ENCODE measurements around the gene PLK3.
"Not testable (repeated sequence)": the region's sequence is repeated elsewhere in the genome, so short reads cannot be mapped to it uniquely, and the experiment has no call there.

Gene PLK3

DNA sequence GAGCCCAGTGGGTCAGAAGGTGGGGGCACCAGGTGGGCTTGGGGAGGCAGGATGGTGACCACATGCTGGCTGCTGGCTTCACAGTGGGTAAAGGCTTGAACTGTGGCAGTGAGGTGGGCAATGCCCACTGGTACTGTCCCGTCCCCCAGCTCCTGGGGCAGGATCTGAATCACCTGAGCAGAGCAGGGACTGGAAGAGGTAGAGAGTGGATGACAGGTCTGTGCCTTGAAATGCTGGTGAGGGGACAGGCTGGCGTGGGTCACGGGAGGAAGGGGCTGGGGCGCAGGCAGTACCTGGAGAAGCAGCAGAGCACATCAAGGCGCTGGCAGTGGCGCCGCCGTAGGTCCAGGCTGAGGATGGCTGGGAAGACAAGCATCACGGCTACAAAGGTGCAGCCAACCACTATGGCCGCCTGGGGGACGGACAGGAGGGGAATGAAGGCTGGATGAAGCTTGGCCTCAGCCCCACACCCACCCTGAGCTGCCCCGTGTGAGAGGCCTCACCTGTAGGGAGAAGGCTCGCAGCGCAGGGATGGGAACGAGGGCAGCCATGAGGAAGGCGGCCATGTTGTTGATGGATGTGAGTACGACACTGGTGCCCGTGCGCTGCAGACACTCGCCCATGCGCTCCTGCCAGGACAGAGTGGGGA, 27.9 kb downstream of the PLK3 start:
- no peak overlapping the region for H3K27ac ChIP-seq (ENCODE audit: low read depth, low read length)

DNA sequence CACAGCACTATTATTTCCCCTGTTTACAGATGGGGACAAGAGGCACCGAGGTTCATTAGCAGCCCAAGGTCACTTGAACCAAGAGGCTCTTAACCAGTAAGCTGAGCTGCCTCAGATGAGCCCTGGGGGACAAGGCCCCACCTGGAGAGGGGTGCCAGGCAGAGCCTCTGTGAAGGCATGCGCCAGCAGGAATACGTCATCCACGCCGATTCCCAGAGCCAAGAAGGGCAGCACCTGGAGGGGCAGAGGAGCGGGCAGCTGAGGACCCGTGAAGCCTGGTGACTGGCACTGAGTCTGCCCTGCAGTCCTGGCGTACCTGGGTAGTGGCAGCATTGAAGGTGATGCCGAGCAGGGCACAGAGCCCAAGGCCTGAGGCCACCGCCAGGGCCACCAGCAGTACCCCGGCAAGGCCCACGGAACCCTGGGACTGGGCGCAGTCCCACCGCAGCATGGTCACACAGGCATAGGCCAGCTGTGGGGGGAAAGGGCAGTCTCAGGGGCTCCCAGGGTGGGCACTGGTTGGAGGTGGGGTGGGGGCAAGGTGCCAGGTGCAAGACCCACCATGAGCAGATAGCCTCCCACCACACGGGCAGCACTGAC, 28.8 kb downstream of the PLK3 start:
- Histone ChIP-seq H3K27ac (ENCODE audit: low read depth, low read length) (no peak overlapping the region), H3K27me3 (ENCODE audit: control insufficient read depth in 5 of 5, insufficient read depth in 4 of 5, low read length in 5 of 5) (no peaks in the 10 kb centered on the region), H3K9ac (ENCODE audit: low read length in 5 of 5) (no peak overlapping the region), H3K36me3 (ENCODE audit: control insufficient read depth in 5 of 5, insufficient read depth in 5 of 5, low read length in 5 of 5) (no peaks in the 10 kb centered on the region), H3K4me1 (ENCODE audit: control insufficient read depth in 5 of 5, insufficient read depth in 5 of 5, low read length in 5 of 5) (peaks cover 0 to 19% (median 11%) of the 10 kb centered on the region in 5 donors), H3K4me3 (ENCODE audit: low read depth in 1 of 5, low read length in 5 of 5) (no peak overlapping the region), H3K9me3 (ENCODE audit: control insufficient read depth in 5 of 5, low read length in 5 of 5) (no peaks in the 10 kb centered on the region)

More for the DNA sequence above, 27.9 kb downstream of the PLK3 start:
- Histone ChIP-seq H3K27me3 (ENCODE audit: control insufficient read depth in 5 of 5, insufficient read depth in 4 of 5, low read length in 5 of 5) (no peaks in the 10 kb centered on the region), H3K4me3 (ENCODE audit: low read depth in 1 of 5, low read length in 5 of 5) (no peak overlapping the region), H3K36me3 (ENCODE audit: control insufficient read depth in 5 of 5, insufficient read depth in 5 of 5, low read length in 5 of 5) (no peaks in the 10 kb centered on the region), H3K9ac (ENCODE audit: low read length in 5 of 5) (no peak overlapping the region), H3K9me3 (ENCODE audit: control insufficient read depth in 5 of 5, low read length in 5 of 5) (no peaks in the 10 kb centered on the region), H3K4me1 (ENCODE audit: control insufficient read depth in 5 of 5, insufficient read depth in 5 of 5, low read length in 5 of 5) (peaks cover 0 to 19% (median 11%) of the 10 kb centered on the region in 5 donors)

GRCh38 chr1:44829506-44830384, 29.6 kb downstream of the PLK3 start:
- Histone ChIP-seq H3K4me1 (ENCODE audit: control insufficient read depth in 5 of 5, insufficient read depth in 5 of 5, low read length in 5 of 5) (peaks cover 0 to 19% (median 11%) of the 10 kb centered on the region in 5 donors), H3K27ac (ENCODE audit: low read depth, low read length) (no peak overlapping the region)

DNA sequence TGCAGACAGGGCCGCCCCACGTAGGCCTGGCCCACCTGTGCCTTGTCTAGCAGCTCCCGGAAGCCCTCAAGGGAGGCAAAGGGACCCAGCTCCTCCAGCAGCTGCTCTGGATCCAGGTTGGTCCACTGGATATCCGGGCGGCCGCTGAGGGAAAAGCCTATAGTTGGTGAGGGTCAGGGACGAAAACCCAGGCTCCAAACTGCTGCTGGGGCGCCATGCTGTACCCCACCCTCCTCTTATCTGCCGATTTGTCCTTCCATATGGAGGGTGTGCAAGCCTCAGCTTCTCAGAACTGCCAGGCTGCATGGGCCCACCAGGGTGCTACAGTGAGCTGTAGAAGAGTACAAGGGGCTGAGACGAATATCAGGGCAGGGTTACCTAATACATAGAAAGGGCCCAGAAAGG, 30.7 kb downstream of the PLK3 start:
- Histone ChIP-seq H3K27me3 (ENCODE audit: control insufficient read depth in 5 of 5, insufficient read depth in 4 of 5, low read length in 5 of 5) (no peaks in the 10 kb centered on the region), H3K9ac (ENCODE audit: low read length in 5 of 5) (no peak overlapping the region), H3K4me3 (ENCODE audit: low read depth in 1 of 5, low read length in 5 of 5) (no peak overlapping the region), H3K27ac (ENCODE audit: low read depth, low read length) (no peak overlapping the region), H3K9me3 (ENCODE audit: control insufficient read depth in 5 of 5, low read length in 5 of 5) (no peaks in the 10 kb centered on the region), H3K4me1 (ENCODE audit: control insufficient read depth in 5 of 5, insufficient read depth in 5 of 5, low read length in 5 of 5) (peaks cover 0 to 25% (median 12%) of the 10 kb centered on the region in 5 donors), H3K36me3 (ENCODE audit: control insufficient read depth in 5 of 5, insufficient read depth in 5 of 5, low read length in 5 of 5) (no peaks in the 10 kb centered on the region)

More at GRCh38 chr1:44829506-44830384, 29.6 kb downstream of the PLK3 start:
- Histone ChIP-seq H3K36me3 (ENCODE audit: control insufficient read depth in 5 of 5, insufficient read depth in 5 of 5, low read length in 5 of 5) (no peaks in the 10 kb centered on the region), H3K9ac (ENCODE audit: low read length in 5 of 5) (no peak overlapping the region), H3K4me3 (ENCODE audit: low read depth in 1 of 5, low read length in 5 of 5) (no peak overlapping the region), H3K9me3 (ENCODE audit: control insufficient read depth in 5 of 5, low read length in 5 of 5) (no peaks in the 10 kb centered on the region), H3K27me3 (ENCODE audit: control insufficient read depth in 5 of 5, insufficient read depth in 4 of 5, low read length in 5 of 5) (no peaks in the 10 kb centered on the region)

GRCh38 chr1:44831516-44831915, 31.3 kb downstream of the PLK3 start:
- no peaks in the 10 kb centered on the region for H3K27me3 ChIP-seq (ENCODE audit: control insufficient read depth in 5 of 5, insufficient read depth in 4 of 5, low read length in 5 of 5)

GRCh38 chr1:44832056-44832705, 32.0 kb downstream of the PLK3 start:
- no peaks in the 10 kb centered on the region for H3K36me3 ChIP-seq (ENCODE audit: control insufficient read depth in 5 of 5, insufficient read depth in 5 of 5, low read length in 5 of 5)
- peaks cover 0 to 16% (median 6%) of the 10 kb centered on the region in 5 donors for H3K4me1 ChIP-seq (ENCODE audit: control insufficient read depth in 5 of 5, insufficient read depth in 5 of 5, low read length in 5 of 5)

More at GRCh38 chr1:44831516-44831915, 31.3 kb downstream of the PLK3 start:
- H3K36me3 ChIP-seq (ENCODE audit: control insufficient read depth in 5 of 5, insufficient read depth in 5 of 5, low read length in 5 of 5): no peaks in the 10 kb centered on the region
- H3K9me3 ChIP-seq (ENCODE audit: control insufficient read depth in 5 of 5, low read length in 5 of 5): no peaks in the 10 kb centered on the region
- H3K4me1 ChIP-seq (ENCODE audit: control insufficient read depth in 5 of 5, insufficient read depth in 5 of 5, low read length in 5 of 5): peaks cover 0 to 23% (median 6%) of the 10 kb centered on the region in 5 donors
- H3K4me3 ChIP-seq (ENCODE audit: low read depth in 1 of 5, low read length in 5 of 5): no peak overlapping the region
- H3K27ac ChIP-seq (ENCODE audit: low read depth, low read length): no peak overlapping the region
- no peak overlapping the region for H3K9ac ChIP-seq (ENCODE audit: low read length in 5 of 5)

DNA sequence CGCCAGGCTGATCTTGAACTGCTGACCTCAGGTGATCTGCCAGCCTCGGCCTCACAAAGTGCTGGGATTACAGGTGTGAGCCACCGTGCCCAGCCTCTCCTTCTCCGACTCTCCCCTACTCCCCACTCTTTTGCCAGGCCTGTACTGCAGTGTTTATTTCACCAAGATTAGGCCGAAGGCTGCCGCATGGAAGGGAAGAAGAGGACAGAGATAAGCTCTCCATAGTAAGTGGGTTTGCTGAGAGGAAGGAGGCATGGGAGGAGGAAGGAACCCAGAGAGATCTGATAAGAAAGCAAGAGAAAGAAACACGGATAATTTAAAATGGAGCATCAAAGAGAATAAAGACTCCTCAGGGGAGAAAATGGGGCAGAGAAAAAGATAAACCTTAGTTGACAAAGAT, 34.2 kb downstream of the PLK3 start:
- Histone ChIP-seq H3K4me1 (ENCODE audit: control insufficient read depth in 5 of 5, insufficient read depth in 5 of 5, low read length in 5 of 5) (peaks cover 0 to 14% (median 6%) of the 10 kb centered on the region in 5 donors), H3K27me3 (ENCODE audit: control insufficient read depth in 5 of 5, insufficient read depth in 4 of 5, low read length in 5 of 5) (no peaks in the 10 kb centered on the region), H3K27ac (ENCODE audit: low read depth, low read length) (no peak overlapping the region), H3K9me3 (ENCODE audit: control insufficient read depth in 5 of 5, low read length in 5 of 5) (no peaks in the 10 kb centered on the region), H3K4me3 (ENCODE audit: low read depth in 1 of 5, low read length in 5 of 5) (no peak overlapping the region), H3K9ac (ENCODE audit: low read length in 5 of 5) (no peak overlapping the region), H3K36me3 (ENCODE audit: control insufficient read depth in 5 of 5, insufficient read depth in 5 of 5, low read length in 5 of 5) (no peaks in the 10 kb centered on the region)

More at GRCh38 chr1:44832056-44832705, 32.0 kb downstream of the PLK3 start:
- H3K4me3 ChIP-seq (ENCODE audit: low read depth in 1 of 5, low read length in 5 of 5): no peak overlapping the region
- H3K27ac ChIP-seq (ENCODE audit: low read depth, low read length): no peak overlapping the region
- no peaks in the 10 kb centered on the region for H3K9me3 ChIP-seq (ENCODE audit: control insufficient read depth in 5 of 5, low read length in 5 of 5)
- no peak overlapping the region for H3K9ac ChIP-seq (ENCODE audit: low read length in 5 of 5)
- no peaks in the 10 kb centered on the region for H3K27me3 ChIP-seq (ENCODE audit: control insufficient read depth in 5 of 5, insufficient read depth in 4 of 5, low read length in 5 of 5)

- Histone ChIP-seq H3K9me3 (ENCODE audit: control insufficient read depth in 5 of 5, low read length in 5 of 5) (no peaks in the 10 kb centered on the region), H3K4me3 (ENCODE audit: low read depth in 1 of 5, low read length in 5 of 5) (peak overlapping the region in 1 of 5 donors; percentile 19), H3K27me3 (ENCODE audit: control insufficient read depth in 5 of 5, insufficient read depth in 4 of 5, low read length in 5 of 5) (no peaks in the 10 kb centered on the region), H3K36me3 (ENCODE audit: control insufficient read depth in 5 of 5, insufficient read depth in 5 of 5, low read length in 5 of 5) (no peaks in the 10 kb centered on the region), H3K27ac (ENCODE audit: low read depth, low read length) (no peak overlapping the region), H3K9ac (ENCODE audit: low read length in 5 of 5) (no peak overlapping the region), H3K4me1 (ENCODE audit: control insufficient read depth in 5 of 5, insufficient read depth in 5 of 5, low read length in 5 of 5) (peaks cover 0 to 9% (median 2%) of the 10 kb centered on the region in 5 donors)
Measured at GRCh38 chr1:44835738-44836675, 35.8 kb downstream of the PLK3 start.

DNA sequence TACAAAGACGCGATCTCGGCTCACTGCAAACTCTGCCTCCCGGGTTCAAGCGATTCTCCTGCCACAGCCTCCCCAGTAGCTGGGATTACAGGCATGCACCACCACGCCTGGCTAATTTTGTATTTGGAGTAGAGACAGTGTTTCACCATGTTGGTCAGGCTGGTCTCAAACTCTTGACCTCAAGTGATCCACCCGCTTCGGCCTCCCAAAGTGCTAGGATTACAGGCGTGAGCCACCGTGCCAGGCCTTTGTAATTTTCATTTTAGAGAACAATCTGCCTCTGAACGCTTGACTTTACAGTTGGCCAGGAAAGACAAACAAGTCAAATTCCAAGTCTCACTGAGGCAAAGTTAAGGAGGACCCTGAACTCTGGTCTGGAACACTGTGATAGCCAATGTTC, 38.1 kb downstream of the PLK3 start:
- not testable (repeated sequence) for H3K4me3 ChIP-seq (ENCODE audit: low read depth in 1 of 5, low read length in 5 of 5); H3K9me3 ChIP-seq (ENCODE audit: control insufficient read depth in 5 of 5, low read length in 5 of 5); H3K27ac ChIP-seq (ENCODE audit: low read depth, low read length); H3K36me3 ChIP-seq (ENCODE audit: control insufficient read depth in 5 of 5, insufficient read depth in 5 of 5, low read length in 5 of 5); H3K9ac ChIP-seq (ENCODE audit: low read length in 5 of 5); H3K27me3 ChIP-seq (ENCODE audit: control insufficient read depth in 5 of 5, insufficient read depth in 4 of 5, low read length in 5 of 5)
- H3K4me1 ChIP-seq (ENCODE audit: control insufficient read depth in 5 of 5, insufficient read depth in 5 of 5, low read length in 5 of 5): peaks cover 0 to 21% (median 12%) of the 10 kb centered on the region in 5 donors

All from subcutaneous abdominal adipose tissue (tissue), 5 donors.